RWPE1 (cell line): ENCODE results near the gene RFX4.

ENCODE experiments used
- CTCF ChIA-PET: fragments of 350-600 bp; sonication (Branson Sonifier 250); formaldehyde crosslinking; extraction: SDS; loops from one replicate; lab custom pipeline; 2021; lab: Yijun Ruan, JAX
- POLR2A ChIA-PET: fragments of 400-600 bp; formaldehyde crosslinking; extraction: SDS; loops from one replicate; lab custom pipeline; 2020; ENCODE audit warnings: antibody characterized with exemption; ENCODE audit not compliant: low non-redundant PET; lab: Yijun Ruan, JAX
- DNase-seq: peaks from one replicate; pipeline ENCODE4 v3.0.0; 2012; ENCODE audit warnings: low spot score
- H3K27ac ChIP-seq: fragments of 450-650 bp; 2 replicates; pipeline ENCODE4 v1.5.1; 2017
- CTCF ChIP-seq: fragments of 450-650 bp; conservative IDR thresholded peaks from 2 replicates; pipeline ENCODE4 v1.5.1; 2017; ENCODE audit warnings: low read depth, mild to moderate bottlenecking

RFX4 gene

DNA sequence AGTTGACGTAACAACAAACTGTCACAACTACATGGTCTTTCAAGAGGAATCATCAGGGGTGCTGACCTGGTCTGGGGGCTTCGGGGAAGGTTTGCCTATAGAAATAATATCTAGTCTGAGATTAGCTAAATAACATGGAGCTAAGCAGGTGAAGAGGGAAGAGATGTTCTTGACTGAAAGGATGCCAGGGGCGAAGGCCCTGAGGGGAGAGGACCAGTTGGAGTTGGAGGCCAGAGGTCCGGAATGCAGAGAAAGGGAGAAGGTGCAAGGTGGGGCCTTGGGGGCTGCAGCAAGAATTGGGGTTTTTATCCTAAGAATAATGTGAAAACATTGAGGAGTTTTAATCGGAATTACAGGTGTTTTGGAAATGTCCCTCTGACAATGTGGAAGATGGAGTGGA is 123.2 kb downstream of the RFX4 start:
- no peak overlapping the region for H3K27ac ChIP-seq
- POLR2A ChIA-PET, result no interaction called here
- no peak for TF ChIP-seq CTCF
- no peak for DNase-seq
- CTCF ChIA-PET, result interaction anchor here (0.6 to 0.8 kb wide), 2 partner anchors 66 to 214 kb away, joined by 3 read pairs; no protein-coding TSS in a partner anchor

- H3K27ac ChIP-seq, result no peak overlapping the region
- POLR2A ChIA-PET, result no interaction called here
- TF ChIP-seq CTCF, result no peak
- DNase-seq, result no peak
- CTCF ChIA-PET, result interaction anchor here (0.6 kb wide), 2 partner anchors 37 to 295 kb away, joined by 3 to 4 read pairs; no protein-coding TSS in a partner anchor
These were observed 126.3 kb downstream of the RFX4 start for GRCh38 chr12:106709068-106709511.

DNA sequence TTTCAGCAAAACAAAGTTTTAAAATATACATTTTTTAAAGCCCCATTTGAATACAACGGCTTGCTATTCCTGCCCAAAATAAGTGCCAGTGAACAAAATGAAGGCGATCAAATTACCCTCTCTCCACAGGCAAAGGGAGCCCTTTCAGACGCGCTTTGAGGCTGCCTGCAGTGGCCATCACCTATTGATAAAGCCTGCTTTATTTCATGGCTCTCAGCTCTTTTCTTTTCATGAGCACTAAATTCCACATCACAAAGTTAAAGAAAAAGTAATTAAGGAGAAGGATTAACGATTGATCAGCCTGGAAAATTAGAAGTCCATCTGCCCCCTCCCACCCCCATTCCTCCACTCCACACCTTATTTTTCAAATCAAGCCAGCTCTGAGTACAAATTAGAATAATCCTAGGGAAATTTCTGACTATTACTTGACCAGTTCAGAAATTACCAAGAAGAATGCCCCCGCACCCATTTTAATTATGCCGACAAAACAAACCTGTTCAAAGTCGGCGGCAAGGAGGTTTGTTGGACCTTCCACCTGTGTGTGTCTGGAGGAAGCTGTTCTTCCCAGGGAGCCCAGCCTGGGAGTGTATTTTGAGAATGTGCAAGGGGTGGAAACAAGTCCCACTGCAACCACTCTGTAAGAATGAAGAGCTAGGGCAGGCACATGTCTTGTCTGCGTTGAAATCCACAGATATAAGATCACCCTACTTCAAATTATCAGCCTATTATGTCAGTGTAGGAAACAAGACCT is 127.5 kb downstream of the RFX4 start:
- no peak for DNase-seq
- no peak for TF ChIP-seq CTCF
- no peak overlapping the region for H3K27ac ChIP-seq
- CTCF ChIA-PET, result interaction anchor here (0.5 to 0.6 kb wide), 2 partner anchors 22 to 209 kb away, joined by 3 read pairs; no protein-coding TSS in a partner anchor
- POLR2A ChIA-PET, result no interaction called here

DNA sequence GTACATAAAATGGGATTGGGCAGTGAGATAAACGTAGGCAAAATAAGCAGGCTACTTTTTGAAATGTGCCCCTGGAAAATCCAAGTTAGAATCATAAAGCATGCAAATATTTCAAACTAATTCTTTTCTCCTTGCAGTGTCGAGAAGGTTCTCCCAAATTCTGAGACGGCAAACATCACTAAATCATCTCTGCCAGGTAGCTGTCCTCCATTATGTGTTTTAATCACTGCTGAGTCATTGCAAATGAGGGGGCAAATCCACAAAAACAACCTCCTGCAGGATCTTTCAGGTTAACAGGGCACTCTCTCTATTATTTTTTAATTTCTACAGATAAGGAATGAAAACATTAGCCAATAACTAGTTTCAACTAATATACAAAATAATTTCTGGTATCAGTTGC is 128.5 kb downstream of the RFX4 start:
- ChIA-PET CTCF (interaction anchor here (0.6 kb wide), 1 partner anchor 208 kb away, joined by 3 read pairs; no protein-coding TSS in a partner anchor), POLR2A (no interaction called here)
- no peak for TF ChIP-seq CTCF
- H3K27ac ChIP-seq, result no peak overlapping the region
- no peak for DNase-seq

GRCh38 chr12:106712768-106713167 is 130.0 kb downstream of the RFX4 start:
- ChIA-PET POLR2A (no interaction called here), CTCF (no interaction called here)
- no peak for TF ChIP-seq CTCF
- DNase-seq, result no peak
- no peak overlapping the region for H3K27ac ChIP-seq

DNA sequence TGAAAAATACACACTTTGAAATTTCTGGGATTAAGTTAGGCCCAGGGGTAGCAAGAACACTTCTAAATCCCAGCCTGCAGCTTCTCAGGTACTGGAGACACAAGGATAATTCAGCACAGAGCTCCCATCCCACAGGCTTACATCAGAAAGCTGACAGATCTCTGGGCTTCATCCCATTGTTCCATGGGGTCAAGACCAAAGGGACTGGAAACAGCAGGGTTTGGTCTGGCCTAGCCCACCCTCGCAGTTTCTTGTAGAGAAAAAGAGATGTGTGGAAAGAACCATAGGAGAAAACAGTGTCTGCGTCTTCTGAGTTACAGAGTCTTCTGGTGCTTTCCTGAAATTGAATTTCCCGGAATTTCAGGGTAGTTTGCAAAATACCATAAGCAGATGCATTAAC is 132.1 kb downstream of the RFX4 start:
- CTCF ChIA-PET, result no interaction called here
- DNase-seq, result no peak
- no peak overlapping the region for H3K27ac ChIP-seq
- TF ChIP-seq CTCF, result no peak
- POLR2A ChIA-PET, result no interaction called here
